ENCODE results near the gene GPC6. TPM values are rescaled to one million over a fixed set of nuclear protein-coding genes. Genes with fewer than 3 reads are reported as not detected.

The GPC6 gene
- total RNA-seq, 1 experiment from 2014 or later, result 0.22 TPM

GRCh38 chr13:93788456-93788855 lies 561.8 kb downstream of the GPC6 start (continued):
- TF ChIP-seq MAX (IDR thresholded peaks at IDR 0.05), result no peak
- no peak for TF ChIP-seq JUND (IDR thresholded peaks at IDR 0.05)
- TF ChIP-seq CEBPB (IDR thresholded peaks at IDR 0.05; ENCODE audit: low read depth), result no peak
- TF ChIP-seq POLR2A (IDR thresholded peaks at IDR 0.05; ENCODE audit: borderline replicate concordance, extremely low read depth, insufficient read depth, insufficient read length), result no peak
- TF ChIP-seq EZH2 (IDR thresholded peaks at IDR 0.05), result no peak
- TF ChIP-seq YY1 (IDR thresholded peaks at IDR 0.05; ENCODE audit: extremely low read depth, insufficient replicate concordance, low read depth, low read length), result no peak
- TF ChIP-seq ZNF274 (IDR thresholded peaks at IDR 0.05; ENCODE audit: low read depth, low read length), result no peak
- no peak for TF ChIP-seq RAD21 (IDR thresholded peaks at IDR 0.05; ENCODE audit: low read depth)
- TF ChIP-seq SP1 (IDR thresholded peaks at IDR 0.05; ENCODE audit: low read depth), result no peak
- TF ChIP-seq SIN3A (IDR thresholded peaks at IDR 0.05; ENCODE audit: low read depth), result no peak
- no peak for TF ChIP-seq CTCF (IDR thresholded peaks at IDR 0.05 in 2 of 3, conservative IDR thresholded peaks at IDR 0.05 in 1 of 3; ENCODE audit: borderline replicate concordance in 1 of 3, insufficient read depth in 1 of 3, low read depth in 2 of 3, low read length in 2 of 3)
- TF ChIP-seq FOSL1 (IDR thresholded peaks at IDR 0.05; ENCODE audit: low read depth), result no peak

- POLR2A ChIA-PET, result no interaction called here
- no peaks in the 10 kb centered on the region for H3K9me2 ChIP-seq (ENCODE audit: insufficient read depth)
Observed at GRCh38 chr13:93789058-93789457, 562.5 kb downstream of the GPC6 start.

More at GRCh38 chr13:93789058-93789457, 562.5 kb downstream of the GPC6 start:
- ChIA-PET RAD21 (ENCODE audit: low non-redundant PET in 1 of 2, low total read pairs in 2 of 2, uncharacterized antibody in 2 of 2, unreplicated experiment in 2 of 2) (no interaction called here), CTCF (no interaction called here)
- no peaks in the 10 kb centered on the region for H4K20me1 ChIP-seq (ENCODE audit: insufficient read depth)
- H3K4me1 ChIP-seq (ENCODE audit: control insufficient read depth in 1 of 2, insufficient read depth in 2 of 2, low read length in 2 of 2), result no peaks in the 10 kb centered on the region
- DNase-seq (ENCODE audit: low read depth, low spot score) (no peak), ATAC-seq (no peak)
- intact Hi-C loops (cut with micrococcal nuclease), result no loop called here
- no peaks in the 10 kb centered on the region for H3K27me3 ChIP-seq (ENCODE audit: insufficient read depth, low read length)
- H3K4me3 ChIP-seq (replicated peaks in 1 of 2; ENCODE audit: low read depth in 1 of 2, low read length in 2 of 2), result no peak overlapping the region
- no peak overlapping the region for H3K27ac ChIP-seq (ENCODE audit: low read depth, low read length)
- no peak overlapping the region for H3K4me2 ChIP-seq (ENCODE audit: low read length)
- H3K79me2 ChIP-seq (ENCODE audit: insufficient read depth, low read length), result no peaks in the 10 kb centered on the region
- BruUV-seq (replicated peaks), result no TSS peak
- TF ChIP-seq SRF (IDR thresholded peaks at IDR 0.05; ENCODE audit: low read depth), result no peak
- TF ChIP-seq RAD21 (IDR thresholded peaks at IDR 0.05; ENCODE audit: low read depth), result no peak
- TF ChIP-seq ELF1 (IDR thresholded peaks at IDR 0.05; ENCODE audit: borderline replicate concordance, low read depth), result no peak
- TF ChIP-seq CBX3 (IDR thresholded peaks at IDR 0.05; ENCODE audit: low read depth), result no peak
- TF ChIP-seq MAX (IDR thresholded peaks at IDR 0.05), result no peak
- TF ChIP-seq JUND (IDR thresholded peaks at IDR 0.05), result no peak
- H3K9ac ChIP-seq (ENCODE audit: low read length), result no peak overlapping the region
- H3K36me3 ChIP-seq (ENCODE audit: control insufficient read depth in 1 of 2, insufficient read depth in 2 of 2, low read length in 2 of 2), result no peaks in the 10 kb centered on the region
- H2AFZ ChIP-seq (ENCODE audit: low read depth, low read length, poor library complexity, severe bottlenecking), result no peak overlapping the region
- peaks cover 12 to 20% of the 10 kb centered on the region in 2 experiments for H3K9me3 ChIP-seq (ENCODE audit: control insufficient read depth in 1 of 2, insufficient read depth in 1 of 2, low read depth in 1 of 2, low read length in 2 of 2)
